ENCODE results near the gene RASSF3. TPM values are rescaled to one million over a fixed set of nuclear protein-coding genes. Genes with fewer than 3 reads are reported as not detected.

The RASSF3 gene
- total and polyA plus RNA-seq, 10 of the 15 experiments (the other 5 are each of a cell fraction or from before 2014, with no cell fraction given), result 6.9 to 62.4 (median 30.3) TPM

GRCh38 chr12:64707362-64707761 is 97.1 kb downstream of the RASSF3 start:
- Histone ChIP-seq H3K9ac (ENCODE audit: control insufficient read depth, insufficient read depth, low read length) (no peak overlapping the region), H3K27me3 (replicated peaks in 1 of 2; ENCODE audit: control insufficient read depth in 2 of 2, insufficient read depth in 2 of 2, low read length in 1 of 2) (no peaks in the 10 kb centered on the region), H2AFZ (ENCODE audit: control insufficient read depth, low read depth, low read length) (no peak overlapping the region), H3K4me2 (ENCODE audit: control insufficient read depth, insufficient read depth) (no peak overlapping the region), H3K27ac (ENCODE audit: control insufficient read depth, insufficient read depth) (no peak overlapping the region), H3K9me3 (replicated peaks; ENCODE audit: control insufficient read depth, insufficient read depth, low read length) (no peaks in the 10 kb centered on the region), H3K4me1 (ENCODE audit: control insufficient read depth, insufficient read depth, low read length) (no peaks in the 10 kb centered on the region), H4K20me1 (ENCODE audit: control insufficient read depth, insufficient read depth) (no peaks in the 10 kb centered on the region), H3K4me3 (no peak overlapping the region), H3K36me3 (ENCODE audit: control insufficient read depth in 2 of 2, insufficient read depth in 2 of 2, low read length in 1 of 2) (no peaks in the 10 kb centered on the region; a peak in 1 of 4 replicates), H3K79me2 (ENCODE audit: control insufficient read depth, insufficient read depth, low read length) (no peaks in the 10 kb centered on the region)
- POLR2A ChIA-PET, result interaction anchor here (0.6 kb wide), 1 partner anchor 93 kb away, joined by 3 read pairs; no protein-coding TSS in a partner anchor
- no peak for FAIRE-seq
- DNase-seq (ENCODE audit: low read depth, low spot score), result no peak
- RAD21 ChIA-PET (ENCODE audit: unreplicated experiment), result interaction anchor here (1.6 kb wide), 1 partner anchor 158 kb away, joined by 4 read pairs; no protein-coding TSS in a partner anchor
- SMC1A ChIA-PET (ENCODE audit: uncharacterized antibody, unreplicated experiment), result interaction anchor here (0.6 to 1.7 kb wide), 5 partner anchors 9 to 234 kb away, joined by 3 to 5 read pairs (median 3); no protein-coding TSS in a partner anchor
- BruUV-seq (replicated peaks), result no TSS peak
- CTCF ChIA-PET, result interaction anchor here (0.6 to 3.7 kb wide), 7 partner anchors 9 to 158 kb away, joined by 3 to 19 read pairs (median 4); no protein-coding TSS in a partner anchor
- intact Hi-C loops (cut with micrococcal nuclease; ENCODE audit: unreplicated experiment) (no loop called here), in situ Hi-C loops (cut with MboI) (no loop called here)
- whole genome bisulfite sequencing (ENCODE audit: insufficient coverage, insufficient replicate concordance, low lambda C conversion rate, missing lambda C conversion rate), result 97% methylated on average over 4 of the region's 4 CpGs
- no peak for ATAC-seq
- no peak for TF ChIP-seq ZZZ3 (IDR thresholded peaks at IDR 0.05; ENCODE audit: control insufficient read depth, insufficient read length, low read depth)
- no peak for TF ChIP-seq TCF12 (IDR thresholded peaks at IDR 0.05; ENCODE audit: low read depth, low read length)
- no peak for TF ChIP-seq STAT1 (conservative IDR thresholded peaks at IDR 0.05)
- TF ChIP-seq NBN (IDR thresholded peaks at IDR 0.05), result no peak
- no peak for TF ChIP-seq LARP7 (IDR thresholded peaks at IDR 0.05)
- no peak for TF ChIP-seq ATF7 (IDR thresholded peaks at IDR 0.05; ENCODE audit: low read depth)
- no peak for TF ChIP-seq ZSCAN29 (IDR thresholded peaks at IDR 0.05)
- TF ChIP-seq, protein P1, sequence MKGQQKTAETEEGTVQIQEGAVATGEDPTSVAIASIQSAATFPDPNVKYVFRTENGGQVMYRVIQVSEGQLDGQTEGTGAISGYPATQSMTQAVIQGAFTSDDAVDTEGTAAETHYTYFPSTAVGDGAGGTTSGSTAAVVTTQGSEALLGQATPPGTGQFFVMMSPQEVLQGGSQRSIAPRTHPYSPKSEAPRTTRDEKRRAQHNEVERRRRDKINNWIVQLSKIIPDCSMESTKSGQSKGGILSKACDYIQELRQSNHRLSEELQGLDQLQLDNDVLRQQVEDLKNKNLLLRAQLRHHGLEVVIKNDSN (IDR thresholded peaks at IDR 0.05; ENCODE audit: borderline replicate concordance, extremely low read length, insufficient read depth, low read depth, low read length), result no peak
- TF ChIP-seq ZNF24 (IDR thresholded peaks at IDR 0.05), result no peak
- TF ChIP-seq, protein P2, sequence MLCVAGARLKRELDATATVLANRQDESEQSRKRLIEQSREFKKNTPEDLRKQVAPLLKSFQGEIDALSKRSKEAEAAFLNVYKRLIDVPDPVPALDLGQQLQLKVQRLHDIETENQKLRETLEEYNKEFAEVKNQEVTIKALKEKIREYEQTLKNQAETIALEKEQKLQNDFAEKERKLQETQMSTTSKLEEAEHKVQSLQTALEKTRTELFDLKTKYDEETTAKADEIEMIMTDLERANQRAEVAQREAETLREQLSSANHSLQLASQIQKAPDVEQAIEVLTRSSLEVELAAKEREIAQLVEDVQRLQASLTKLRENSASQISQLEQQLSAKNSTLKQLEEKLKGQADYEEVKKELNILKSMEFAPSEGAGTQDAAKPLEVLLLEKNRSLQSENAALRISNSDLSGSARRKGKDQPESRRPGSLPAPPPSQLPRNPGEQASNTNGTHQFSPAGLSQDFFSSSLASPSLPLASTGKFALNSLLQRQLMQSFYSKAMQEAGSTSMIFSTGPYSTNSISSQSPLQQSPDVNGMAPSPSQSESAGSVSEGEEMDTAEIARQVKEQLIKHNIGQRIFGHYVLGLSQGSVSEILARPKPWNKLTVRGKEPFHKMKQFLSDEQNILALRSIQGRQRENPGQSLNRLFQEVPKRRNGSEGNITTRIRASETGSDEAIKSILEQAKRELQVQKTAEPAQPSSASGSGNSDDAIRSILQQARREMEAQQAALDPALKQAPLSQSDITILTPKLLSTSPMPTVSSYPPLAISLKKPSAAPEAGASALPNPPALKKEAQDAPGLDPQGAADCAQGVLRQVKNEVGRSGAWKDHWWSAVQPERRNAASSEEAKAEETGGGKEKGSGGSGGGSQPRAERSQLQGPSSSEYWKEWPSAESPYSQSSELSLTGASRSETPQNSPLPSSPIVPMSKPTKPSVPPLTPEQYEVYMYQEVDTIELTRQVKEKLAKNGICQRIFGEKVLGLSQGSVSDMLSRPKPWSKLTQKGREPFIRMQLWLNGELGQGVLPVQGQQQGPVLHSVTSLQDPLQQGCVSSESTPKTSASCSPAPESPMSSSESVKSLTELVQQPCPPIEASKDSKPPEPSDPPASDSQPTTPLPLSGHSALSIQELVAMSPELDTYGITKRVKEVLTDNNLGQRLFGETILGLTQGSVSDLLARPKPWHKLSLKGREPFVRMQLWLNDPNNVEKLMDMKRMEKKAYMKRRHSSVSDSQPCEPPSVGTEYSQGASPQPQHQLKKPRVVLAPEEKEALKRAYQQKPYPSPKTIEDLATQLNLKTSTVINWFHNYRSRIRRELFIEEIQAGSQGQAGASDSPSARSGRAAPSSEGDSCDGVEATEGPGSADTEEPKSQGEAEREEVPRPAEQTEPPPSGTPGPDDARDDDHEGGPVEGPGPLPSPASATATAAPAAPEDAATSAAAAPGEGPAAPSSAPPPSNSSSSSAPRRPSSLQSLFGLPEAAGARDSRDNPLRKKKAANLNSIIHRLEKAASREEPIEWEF (IDR thresholded peaks at IDR 0.05; ENCODE audit: insufficient replicate concordance, low read depth, low read length), result no peak
- no peak for TF ChIP-seq NR2C1 (IDR thresholded peaks at IDR 0.05)
- TF ChIP-seq, protein P3, sequence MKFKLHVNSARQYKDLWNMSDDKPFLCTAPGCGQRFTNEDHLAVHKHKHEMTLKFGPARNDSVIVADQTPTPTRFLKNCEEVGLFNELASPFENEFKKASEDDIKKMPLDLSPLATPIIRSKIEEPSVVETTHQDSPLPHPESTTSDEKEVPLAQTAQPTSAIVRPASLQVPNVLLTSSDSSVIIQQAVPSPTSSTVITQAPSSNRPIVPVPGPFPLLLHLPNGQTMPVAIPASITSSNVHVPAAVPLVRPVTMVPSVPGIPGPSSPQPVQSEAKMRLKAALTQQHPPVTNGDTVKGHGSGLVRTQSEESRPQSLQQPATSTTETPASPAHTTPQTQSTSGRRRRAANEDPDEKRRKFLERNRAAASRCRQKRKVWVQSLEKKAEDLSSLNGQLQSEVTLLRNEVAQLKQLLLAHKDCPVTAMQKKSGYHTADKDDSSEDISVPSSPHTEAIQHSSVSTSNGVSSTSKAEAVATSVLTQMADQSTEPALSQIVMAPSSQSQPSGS (IDR thresholded peaks at IDR 0.05; ENCODE audit: low read length), result no peak
- no peak for TF ChIP-seq SPI1 (IDR thresholded peaks at IDR 0.05; ENCODE audit: borderline replicate concordance, insufficient read depth, low read depth, low read length)
- no peak for TF ChIP-seq IRF4 (IDR thresholded peaks at IDR 0.05; ENCODE audit: low read depth, low read length)
- no peak for TF ChIP-seq GABPA (IDR thresholded peaks at IDR 0.05; ENCODE audit: low read depth)
- TF ChIP-seq POLR2AphosphoS5 (IDR thresholded peaks at IDR 0.05; ENCODE audit: low read length), result no peak
- TF ChIP-seq, protein P4, sequence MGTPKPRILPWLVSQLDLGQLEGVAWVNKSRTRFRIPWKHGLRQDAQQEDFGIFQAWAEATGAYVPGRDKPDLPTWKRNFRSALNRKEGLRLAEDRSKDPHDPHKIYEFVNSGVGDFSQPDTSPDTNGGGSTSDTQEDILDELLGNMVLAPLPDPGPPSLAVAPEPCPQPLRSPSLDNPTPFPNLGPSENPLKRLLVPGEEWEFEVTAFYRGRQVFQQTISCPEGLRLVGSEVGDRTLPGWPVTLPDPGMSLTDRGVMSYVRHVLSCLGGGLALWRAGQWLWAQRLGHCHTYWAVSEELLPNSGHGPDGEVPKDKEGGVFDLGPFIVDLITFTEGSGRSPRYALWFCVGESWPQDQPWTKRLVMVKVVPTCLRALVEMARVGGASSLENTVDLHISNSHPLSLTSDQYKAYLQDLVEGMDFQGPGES (IDR thresholded peaks at IDR 0.05), result no peak
- TF ChIP-seq SMAD1 (IDR thresholded peaks at IDR 0.05; ENCODE audit: low read depth, partially characterized antibody), result no peak
